ENCODE measurements around the gene FOXO6. TPM values are rescaled to one million over a fixed set of nuclear protein-coding genes. Genes with fewer than 3 reads are reported as not detected.

Gene FOXO6
- total and polyA plus RNA-seq, 2 experiments from 2014 or later: 0.68 to 4.2 TPM

DNA sequence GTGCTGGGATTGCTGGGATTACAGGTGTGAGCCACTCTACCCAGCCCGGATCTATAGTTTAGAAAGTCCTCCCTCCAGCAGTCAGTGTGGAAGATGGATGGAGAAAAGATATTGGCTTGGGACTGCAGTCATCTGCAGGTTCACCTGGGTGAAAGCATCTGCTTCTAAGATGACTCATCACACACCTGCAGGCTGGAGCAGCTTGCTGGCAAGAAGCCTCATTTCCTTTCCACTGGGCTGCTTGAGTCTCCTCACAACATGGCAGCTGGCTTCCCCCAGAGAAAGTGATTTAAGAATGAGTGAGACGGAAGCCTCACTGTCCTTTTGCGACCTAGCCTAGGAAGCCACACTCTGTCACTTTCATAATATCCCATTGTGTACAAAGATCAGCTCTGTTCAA, 50.0 kb downstream of the FOXO6 start:
- Histone ChIP-seq H4K20me1 (replicated peaks; ENCODE audit: insufficient read depth) (peaks cover 3% of the 10 kb centered on the region; the same call in 1 of the 2 replicates), H2AFZ (no peak overlapping the region), H3K9me2 (ENCODE audit: insufficient read depth) (no peaks in the 10 kb centered on the region), H3K4me2 (no peak overlapping the region), H3K27ac (ENCODE audit: low read depth) (no peak overlapping the region), H3K4me1 (ENCODE audit: insufficient read depth) (peaks cover 15% of the 10 kb centered on the region), H3K4me3 (no peak overlapping the region), H3K36me3 (ENCODE audit: insufficient read depth) (no peaks in the 10 kb centered on the region), H3F3A (replicated peaks; ENCODE audit: low read depth) (no peaks in the 10 kb centered on the region), H3K27me3 (ENCODE audit: insufficient read depth) (no peaks in the 10 kb centered on the region), H3K79me2 (replicated peaks; ENCODE audit: insufficient read depth) (no peaks in the 10 kb centered on the region)
- Mint-ChIP-seq H3K27ac (no peak overlapping the region), H3K36me3 (ENCODE audit: low read depth) (no peaks in the 10 kb centered on the region; the same call in 2 of the 3 replicates), H3K4me1 (peaks cover 21% of the 10 kb centered on the region), H3K9me3 (no peaks in the 10 kb centered on the region), H3K27me3 (ENCODE audit: insufficient read depth, low read depth, poor library complexity) (peaks cover 6% of the 10 kb centered on the region), H3K4me3 (no peak overlapping the region)
- no peak for ATAC-seq
- TF ChIP-seq, protein P1, sequence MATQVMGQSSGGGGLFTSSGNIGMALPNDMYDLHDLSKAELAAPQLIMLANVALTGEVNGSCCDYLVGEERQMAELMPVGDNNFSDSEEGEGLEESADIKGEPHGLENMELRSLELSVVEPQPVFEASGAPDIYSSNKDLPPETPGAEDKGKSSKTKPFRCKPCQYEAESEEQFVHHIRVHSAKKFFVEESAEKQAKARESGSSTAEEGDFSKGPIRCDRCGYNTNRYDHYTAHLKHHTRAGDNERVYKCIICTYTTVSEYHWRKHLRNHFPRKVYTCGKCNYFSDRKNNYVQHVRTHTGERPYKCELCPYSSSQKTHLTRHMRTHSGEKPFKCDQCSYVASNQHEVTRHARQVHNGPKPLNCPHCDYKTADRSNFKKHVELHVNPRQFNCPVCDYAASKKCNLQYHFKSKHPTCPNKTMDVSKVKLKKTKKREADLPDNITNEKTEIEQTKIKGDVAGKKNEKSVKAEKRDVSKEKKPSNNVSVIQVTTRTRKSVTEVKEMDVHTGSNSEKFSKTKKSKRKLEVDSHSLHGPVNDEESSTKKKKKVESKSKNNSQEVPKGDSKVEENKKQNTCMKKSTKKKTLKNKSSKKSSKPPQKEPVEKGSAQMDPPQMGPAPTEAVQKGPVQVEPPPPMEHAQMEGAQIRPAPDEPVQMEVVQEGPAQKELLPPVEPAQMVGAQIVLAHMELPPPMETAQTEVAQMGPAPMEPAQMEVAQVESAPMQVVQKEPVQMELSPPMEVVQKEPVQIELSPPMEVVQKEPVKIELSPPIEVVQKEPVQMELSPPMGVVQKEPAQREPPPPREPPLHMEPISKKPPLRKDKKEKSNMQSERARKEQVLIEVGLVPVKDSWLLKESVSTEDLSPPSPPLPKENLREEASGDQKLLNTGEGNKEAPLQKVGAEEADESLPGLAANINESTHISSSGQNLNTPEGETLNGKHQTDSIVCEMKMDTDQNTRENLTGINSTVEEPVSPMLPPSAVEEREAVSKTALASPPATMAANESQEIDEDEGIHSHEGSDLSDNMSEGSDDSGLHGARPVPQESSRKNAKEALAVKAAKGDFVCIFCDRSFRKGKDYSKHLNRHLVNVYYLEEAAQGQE (IDR thresholded peaks at IDR 0.05; ENCODE audit: unreplicated experiment): no peak
- TF ChIP-seq EZH2 (IDR thresholded peaks at IDR 0.05; ENCODE audit: low read depth, unreplicated experiment): no peak
- no peak for DNase-seq (ENCODE audit: low spot score)

DNA sequence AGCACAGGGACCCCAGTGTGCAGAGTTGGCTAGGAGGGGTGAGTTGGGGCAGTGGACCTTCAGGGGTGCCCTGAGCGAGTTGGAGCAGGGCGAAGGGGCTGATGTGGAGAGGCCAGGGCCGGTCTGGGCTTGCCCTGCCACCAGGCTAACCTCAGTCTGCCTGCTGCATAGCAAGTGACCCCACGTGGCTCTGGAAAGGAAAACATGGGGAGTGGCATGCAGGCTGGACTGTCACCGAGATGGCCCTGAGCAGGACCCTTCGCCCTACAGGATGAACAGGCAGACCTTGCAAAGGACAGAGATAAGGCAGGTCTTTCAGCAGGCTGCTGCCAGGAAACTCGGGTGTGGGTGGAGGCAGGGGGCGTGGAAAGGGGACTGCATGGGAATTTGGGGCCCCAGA, 51.5 kb downstream of the FOXO6 start:
- Histone ChIP-seq H3K4me1 (ENCODE audit: insufficient read depth) (peaks cover 13% of the 10 kb centered on the region), H3K4me3 (no peak overlapping the region), H4K20me1 (replicated peaks; ENCODE audit: insufficient read depth) (peaks cover 3% of the 10 kb centered on the region; the same call in 1 of the 2 replicates), H3K9me2 (ENCODE audit: insufficient read depth) (no peaks in the 10 kb centered on the region), H3K79me2 (replicated peaks; ENCODE audit: insufficient read depth) (no peaks in the 10 kb centered on the region), H3K4me2 (no peak overlapping the region), H3K27ac (ENCODE audit: low read depth) (no peak overlapping the region), H3K36me3 (ENCODE audit: insufficient read depth) (no peaks in the 10 kb centered on the region), H3K27me3 (ENCODE audit: insufficient read depth) (no peaks in the 10 kb centered on the region), H2AFZ (no peak overlapping the region; the same call in 1 of the 2 replicates), H3F3A (replicated peaks; ENCODE audit: low read depth) (no peaks in the 10 kb centered on the region)
- Mint-ChIP-seq H3K27me3 (ENCODE audit: insufficient read depth, low read depth, poor library complexity) (peaks cover 18% of the 10 kb centered on the region), H3K9me3 (no peaks in the 10 kb centered on the region; the same call in 2 of the 3 replicates), H3K27ac (0 out of 2 replicates have a peak overlapping the region, but pooled peaks have one; percentile 11), H3K36me3 (ENCODE audit: low read depth) (no peaks in the 10 kb centered on the region; the same call in 2 of the 3 replicates), H3K4me3 (no peak overlapping the region), H3K4me1 (peaks cover 20% of the 10 kb centered on the region)
- DNase-seq (ENCODE audit: low spot score) (no peak), ATAC-seq (no peak)
- TF ChIP-seq CTCF (conservative IDR thresholded peaks at IDR 0.05; ENCODE audit: low read depth in 2 of 2): no peak
- no peak for TF ChIP-seq ETS1 (IDR thresholded peaks at IDR 0.05)
- TF ChIP-seq, protein P2, sequence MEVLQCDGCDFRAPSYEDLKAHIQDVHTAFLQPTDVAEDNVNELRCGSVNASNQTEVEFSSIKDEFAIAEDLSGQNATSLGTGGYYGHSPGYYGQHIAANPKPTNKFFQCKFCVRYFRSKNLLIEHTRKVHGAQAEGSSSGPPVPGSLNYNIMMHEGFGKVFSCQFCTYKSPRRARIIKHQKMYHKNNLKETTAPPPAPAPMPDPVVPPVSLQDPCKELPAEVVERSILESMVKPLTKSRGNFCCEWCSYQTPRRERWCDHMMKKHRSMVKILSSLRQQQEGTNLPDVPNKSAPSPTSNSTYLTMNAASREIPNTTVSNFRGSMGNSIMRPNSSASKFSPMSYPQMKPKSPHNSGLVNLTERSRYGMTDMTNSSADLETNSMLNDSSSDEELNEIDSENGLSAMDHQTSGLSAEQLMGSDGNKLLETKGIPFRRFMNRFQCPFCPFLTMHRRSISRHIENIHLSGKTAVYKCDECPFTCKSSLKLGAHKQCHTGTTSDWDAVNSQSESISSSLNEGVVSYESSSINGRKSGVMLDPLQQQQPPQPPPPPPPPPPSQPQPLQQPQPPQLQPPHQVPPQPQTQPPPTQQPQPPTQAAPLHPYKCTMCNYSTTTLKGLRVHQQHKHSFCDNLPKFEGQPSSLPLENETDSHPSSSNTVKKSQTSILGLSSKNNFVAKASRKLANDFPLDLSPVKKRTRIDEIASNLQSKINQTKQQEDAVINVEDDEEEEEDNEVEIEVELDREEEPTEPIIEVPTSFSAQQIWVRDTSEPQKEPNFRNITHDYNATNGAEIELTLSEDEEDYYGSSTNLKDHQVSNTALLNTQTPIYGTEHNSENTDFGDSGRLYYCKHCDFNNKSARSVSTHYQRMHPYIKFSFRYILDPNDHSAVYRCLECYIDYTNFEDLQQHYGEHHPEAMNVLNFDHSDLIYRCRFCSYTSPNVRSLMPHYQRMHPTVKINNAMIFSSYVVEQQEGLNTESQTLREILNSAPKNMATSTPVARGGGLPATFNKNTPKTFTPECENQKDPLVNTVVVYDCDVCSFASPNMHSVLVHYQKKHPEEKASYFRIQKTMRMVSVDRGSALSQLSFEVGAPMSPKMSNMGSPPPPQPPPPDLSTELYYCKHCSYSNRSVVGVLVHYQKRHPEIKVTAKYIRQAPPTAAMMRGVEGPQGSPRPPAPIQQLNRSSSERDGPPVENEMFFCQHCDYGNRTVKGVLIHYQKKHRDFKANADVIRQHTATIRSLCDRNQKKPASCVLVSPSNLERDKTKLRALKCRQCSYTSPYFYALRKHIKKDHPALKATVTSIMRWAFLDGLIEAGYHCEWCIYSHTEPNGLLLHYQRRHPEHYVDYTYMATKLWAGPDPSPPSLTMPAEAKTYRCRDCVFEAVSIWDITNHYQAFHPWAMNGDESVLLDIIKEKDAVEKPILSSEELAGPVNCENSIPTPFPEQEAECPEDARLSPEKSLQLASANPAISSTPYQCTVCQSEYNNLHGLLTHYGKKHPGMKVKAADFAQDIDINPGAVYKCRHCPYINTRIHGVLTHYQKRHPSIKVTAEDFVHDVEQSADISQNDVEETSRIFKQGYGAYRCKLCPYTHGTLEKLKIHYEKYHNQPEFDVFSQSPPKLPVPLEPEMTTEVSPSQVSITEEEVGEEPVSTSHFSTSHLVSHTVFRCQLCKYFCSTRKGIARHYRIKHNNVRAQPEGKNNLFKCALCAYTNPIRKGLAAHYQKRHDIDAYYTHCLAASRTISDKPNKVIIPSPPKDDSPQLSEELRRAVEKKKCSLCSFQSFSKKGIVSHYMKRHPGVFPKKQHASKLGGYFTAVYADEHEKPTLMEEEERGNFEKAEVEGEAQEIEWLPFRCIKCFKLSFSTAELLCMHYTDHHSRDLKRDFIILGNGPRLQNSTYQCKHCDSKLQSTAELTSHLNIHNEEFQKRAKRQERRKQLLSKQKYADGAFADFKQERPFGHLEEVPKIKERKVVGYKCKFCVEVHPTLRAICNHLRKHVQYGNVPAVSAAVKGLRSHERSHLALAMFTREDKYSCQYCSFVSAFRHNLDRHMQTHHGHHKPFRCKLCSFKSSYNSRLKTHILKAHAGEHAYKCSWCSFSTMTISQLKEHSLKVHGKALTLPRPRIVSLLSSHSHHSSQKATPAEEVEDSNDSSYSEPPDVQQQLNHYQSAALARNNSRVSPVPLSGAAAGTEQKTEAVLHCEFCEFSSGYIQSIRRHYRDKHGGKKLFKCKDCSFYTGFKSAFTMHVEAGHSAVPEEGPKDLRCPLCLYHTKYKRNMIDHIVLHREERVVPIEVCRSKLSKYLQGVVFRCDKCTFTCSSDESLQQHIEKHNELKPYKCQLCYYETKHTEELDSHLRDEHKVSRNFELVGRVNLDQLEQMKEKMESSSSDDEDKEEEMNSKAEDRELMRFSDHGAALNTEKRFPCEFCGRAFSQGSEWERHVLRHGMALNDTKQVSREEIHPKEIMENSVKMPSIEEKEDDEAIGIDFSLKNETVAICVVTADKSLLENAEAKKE (CRISPR knock-in tag; IDR thresholded peaks at IDR 0.05): no peak
- TF ChIP-seq ZNF114 (CRISPR knock-in tag; IDR thresholded peaks at IDR 0.05): no peak
- TF ChIP-seq ZNF331 (CRISPR knock-in tag; IDR thresholded peaks at IDR 0.05; ENCODE audit: low read depth): no peak
- TF ChIP-seq EZH2phosphoT487 (IDR thresholded peaks at IDR 0.05; ENCODE audit: unreplicated experiment): no peak
